ENCODE measurements around the gene LTB4R.

The LTB4R gene, protein sequence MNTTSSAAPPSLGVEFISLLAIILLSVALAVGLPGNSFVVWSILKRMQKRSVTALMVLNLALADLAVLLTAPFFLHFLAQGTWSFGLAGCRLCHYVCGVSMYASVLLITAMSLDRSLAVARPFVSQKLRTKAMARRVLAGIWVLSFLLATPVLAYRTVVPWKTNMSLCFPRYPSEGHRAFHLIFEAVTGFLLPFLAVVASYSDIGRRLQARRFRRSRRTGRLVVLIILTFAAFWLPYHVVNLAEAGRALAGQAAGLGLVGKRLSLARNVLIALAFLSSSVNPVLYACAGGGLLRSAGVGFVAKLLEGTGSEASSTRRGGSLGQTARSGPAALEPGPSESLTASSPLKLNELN

DNA sequence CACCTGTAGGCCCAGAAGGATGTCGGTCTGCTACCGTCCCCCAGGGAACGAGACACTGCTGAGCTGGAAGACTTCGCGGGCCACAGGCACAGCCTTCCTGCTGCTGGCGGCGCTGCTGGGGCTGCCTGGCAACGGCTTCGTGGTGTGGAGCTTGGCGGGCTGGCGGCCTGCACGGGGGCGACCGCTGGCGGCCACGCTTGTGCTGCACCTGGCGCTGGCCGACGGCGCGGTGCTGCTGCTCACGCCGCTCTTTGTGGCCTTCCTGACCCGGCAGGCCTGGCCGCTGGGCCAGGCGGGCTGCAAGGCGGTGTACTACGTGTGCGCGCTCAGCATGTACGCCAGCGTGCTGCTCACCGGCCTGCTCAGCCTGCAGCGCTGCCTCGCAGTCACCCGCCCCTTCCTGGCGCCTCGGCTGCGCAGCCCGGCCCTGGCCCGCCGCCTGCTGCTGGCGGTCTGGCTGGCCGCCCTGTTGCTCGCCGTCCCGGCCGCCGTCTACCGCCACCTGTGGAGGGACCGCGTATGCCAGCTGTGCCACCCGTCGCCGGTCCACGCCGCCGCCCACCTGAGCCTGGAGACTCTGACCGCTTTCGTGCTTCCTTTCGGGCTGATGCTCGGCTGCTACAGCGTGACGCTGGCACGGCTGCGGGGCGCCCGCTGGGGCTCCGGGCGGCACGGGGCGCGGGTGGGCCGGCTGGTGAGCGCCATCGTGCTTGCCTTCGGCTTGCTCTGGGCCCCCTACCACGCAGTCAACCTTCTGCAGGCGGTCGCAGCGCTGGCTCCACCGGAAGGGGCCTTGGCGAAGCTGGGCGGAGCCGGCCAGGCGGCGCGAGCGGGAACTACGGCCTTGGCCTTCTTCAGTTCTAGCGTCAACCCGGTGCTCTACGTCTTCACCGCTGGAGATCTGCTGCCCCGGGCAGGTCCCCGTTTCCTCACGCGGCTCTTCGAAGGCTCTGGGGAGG, at the start of gene LTB4R:
TSS of gene LTB4R (plus strand) at position 857 of the 959 bp plus-strand sequence. CDS start 4,150 bp downstream, outside the sequence.
- DNase-seq: no peak

- no peak for DNase-seq
These were observed 49.4 kb upstream of the LTB4R start for GRCh38 chr14:24261969-24262327.

DNA sequence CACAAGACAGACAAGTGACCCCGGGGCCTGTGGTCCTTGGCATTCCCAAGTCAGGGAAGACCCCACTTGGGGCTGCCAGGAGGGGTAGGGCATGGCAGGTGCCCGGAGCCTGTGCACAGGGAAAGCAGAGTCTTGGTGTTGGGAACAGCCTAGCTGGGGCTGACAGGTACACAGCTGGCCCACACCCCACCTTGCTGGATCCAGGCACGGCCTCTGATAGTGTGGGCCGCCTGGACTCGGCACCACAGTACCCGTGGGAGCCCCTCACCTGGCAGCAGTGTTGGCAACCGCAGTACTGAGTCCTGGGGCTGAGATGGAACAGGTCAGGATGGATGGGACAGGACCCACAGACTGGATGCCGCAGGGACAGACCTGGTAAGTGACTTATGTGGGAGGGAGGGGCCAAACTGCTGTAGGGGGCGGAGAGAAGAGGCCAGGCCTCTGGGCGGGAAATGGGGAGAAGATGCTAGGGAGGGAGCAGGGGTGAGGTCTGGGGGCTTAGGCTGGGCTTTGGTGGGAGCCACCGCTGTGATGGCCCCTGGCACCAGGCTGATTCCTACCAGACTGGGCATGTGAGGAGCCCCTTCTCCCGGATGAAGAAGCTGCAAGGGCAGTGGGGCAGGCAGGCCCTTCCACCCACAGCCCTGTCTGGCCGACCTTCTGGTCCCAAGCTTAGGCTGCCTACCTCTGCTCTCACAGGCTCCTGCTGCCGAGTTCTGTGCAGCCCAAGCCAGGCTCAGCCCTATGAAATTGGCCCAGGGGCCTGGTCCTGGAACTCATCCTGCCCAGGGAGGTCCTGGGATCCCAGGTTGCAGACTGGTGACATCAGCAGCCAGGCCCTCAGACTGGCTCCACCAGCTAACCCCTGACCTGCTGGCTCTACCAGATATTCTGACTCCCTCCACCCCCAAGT, 48.2 kb upstream of the LTB4R start, which contains the start of gene TGM1:
TSS of gene TGM1 (minus strand) at position 357 of the 913 bp plus-strand sequence. CDS start 825 bp downstream, outside the sequence.
- no peak for DNase-seq

GRCh38 chr14:24263848-24264247, 47.5 kb upstream of the LTB4R start:
- DNase-seq: no peak

DNA sequence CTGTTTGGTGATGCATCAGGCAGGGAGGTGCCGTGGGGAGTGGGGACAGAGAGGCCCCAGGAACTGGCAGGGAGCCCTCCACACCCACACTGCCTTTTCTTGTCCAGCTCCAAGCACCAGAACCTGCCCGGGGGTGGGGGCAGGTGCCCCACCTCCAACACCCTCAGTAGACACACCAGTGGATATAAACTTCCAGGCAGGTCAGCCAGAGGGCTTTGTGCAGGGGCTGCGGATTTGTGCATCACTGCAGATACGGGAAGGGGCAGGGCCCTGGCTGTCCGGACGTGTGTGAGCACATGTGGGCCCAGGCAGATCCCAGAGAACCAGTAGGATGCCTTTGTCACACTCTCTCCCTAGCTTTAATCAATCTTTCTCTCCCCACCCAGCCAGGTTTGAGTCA, 47.0 kb upstream of the LTB4R start:
- DNase-seq: no peak

- no peak for DNase-seq
These were observed 44.7 kb upstream of the LTB4R start for GRCh38 chr14:24266344-24267244.

- DNase-seq: no peak
These were observed 43.8 kb upstream of the LTB4R start for GRCh38 chr14:24267516-24267915.

GRCh38 chr14:24268225-24268624, 43.1 kb upstream of the LTB4R start:
- no peak for DNase-seq

DNA sequence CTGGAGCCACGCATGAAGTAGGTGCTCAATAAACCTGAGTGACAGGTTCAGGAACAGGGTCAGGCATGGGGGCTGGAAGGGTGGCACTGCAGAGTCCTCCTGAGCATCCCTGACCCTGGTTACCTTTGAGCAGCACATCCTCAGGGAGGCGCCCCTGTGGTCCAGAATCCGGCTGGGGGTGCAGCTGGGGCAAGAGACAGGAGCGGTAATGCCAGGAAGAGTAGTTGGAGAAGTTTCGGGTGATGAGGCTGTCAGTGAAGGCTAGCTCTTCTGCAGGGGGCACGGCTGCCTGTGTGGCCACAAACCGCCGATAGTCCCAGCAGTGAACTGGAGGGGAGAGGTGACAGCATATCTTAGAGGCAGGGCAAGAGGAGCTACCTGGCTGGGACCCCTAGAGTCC, 41.9 kb upstream of the LTB4R start:
- no peak for DNase-seq

DNA sequence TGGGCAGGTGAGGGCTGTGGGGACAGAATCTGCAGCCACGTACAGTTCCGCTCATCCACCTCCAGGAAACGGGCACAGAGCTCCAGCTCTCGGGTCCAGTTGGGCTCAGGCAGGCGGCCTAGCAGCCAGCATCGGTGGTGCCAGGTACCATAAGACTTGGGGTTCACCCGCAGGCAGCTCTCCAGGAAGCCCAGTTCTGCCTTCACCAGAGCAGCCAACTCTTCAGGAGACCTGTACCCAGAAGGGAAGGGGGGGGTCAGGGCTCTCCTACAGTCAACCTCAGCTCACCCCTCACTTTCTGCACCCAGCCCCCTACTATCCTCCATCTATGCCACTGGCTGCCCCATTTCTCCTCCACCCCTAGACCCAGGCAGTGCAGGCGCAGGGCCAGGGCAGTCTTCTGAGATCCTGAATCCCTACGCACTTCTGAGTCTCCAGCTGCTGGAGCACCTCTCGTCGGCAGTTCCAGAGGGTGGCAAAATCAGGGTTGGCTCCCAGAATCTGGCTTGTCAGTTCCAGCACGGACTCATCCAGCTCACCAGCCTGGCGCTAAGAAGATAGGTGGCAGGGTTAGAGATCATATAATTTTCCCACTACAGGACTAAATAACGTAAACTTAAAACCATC, 41.3 kb upstream of the LTB4R start:
- no peak for DNase-seq

DNA sequence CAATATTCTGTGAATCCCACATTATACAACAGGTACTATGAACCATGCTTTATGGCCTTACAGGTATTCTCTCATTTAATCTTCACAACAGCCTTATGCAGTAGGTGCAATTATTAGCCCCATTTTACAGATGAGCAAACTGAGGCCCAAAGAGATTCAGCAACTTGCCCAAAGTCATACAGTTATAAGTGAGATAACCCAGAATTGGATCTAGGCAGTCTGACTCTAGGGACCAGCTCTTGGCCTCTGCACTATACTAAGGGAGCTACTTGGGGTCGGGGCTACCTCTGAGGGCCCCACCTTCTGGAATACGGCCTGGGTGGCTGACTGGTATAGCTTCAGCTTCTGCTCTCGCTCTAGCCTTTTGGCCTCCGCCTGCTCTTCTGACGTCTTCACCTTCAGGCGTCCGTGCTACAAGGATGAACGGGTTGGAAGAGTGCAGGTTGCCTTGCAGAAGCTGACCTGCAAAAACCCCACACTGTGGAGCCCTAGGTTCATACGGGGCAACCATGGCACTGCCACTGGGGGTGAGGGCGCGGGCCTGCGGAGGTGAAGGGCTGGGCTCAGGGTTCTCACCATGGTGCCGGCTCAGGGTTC, 40.7 kb upstream of the LTB4R start:
- no peak for DNase-seq

- peak; percentile 69 for DNase-seq
These were observed 40.0 kb upstream of the LTB4R start, which contains the start of gene RABGGTA for GRCh38 chr14:24271134-24271833. RABGGTA (minus strand) TSS chr14:24271597; CDS start chr14:24271115, 482 bp downstream.

- no peak for DNase-seq
These were observed 39.5 kb upstream of the LTB4R start for GRCh38 chr14:24271834-24272263.

- DNase-seq: no peak
These were observed 38.8 kb upstream of the LTB4R start for GRCh38 chr14:24272467-24272866.

DNA sequence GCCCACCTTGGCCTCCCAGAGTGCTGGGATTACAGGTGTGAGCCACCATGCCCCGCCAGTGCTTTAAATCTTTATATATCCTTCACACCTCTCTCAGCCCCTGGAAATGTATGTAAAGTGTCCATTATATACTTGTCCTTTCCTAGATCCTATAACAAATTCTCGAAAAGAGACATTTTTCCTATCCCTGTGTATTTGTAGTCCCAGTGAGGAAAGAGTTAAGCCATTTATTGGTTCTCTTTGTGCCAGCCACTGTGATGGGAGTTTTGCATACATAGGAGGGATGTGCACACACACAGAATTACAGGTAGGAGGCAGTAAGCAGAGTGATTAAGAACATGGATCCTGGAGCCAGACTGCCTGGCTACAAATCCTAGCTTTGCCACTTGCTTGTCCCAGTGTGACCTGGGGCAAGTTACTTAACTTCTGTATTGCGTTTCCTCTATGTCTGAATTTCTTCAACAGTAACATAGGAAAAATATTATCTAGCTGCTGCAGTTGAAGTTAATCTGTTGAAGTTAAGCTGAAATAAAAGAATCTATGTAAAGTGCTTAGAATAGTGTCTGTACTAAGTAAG, 37.8 kb upstream of the LTB4R start:
- no peak for DNase-seq

- no peak for DNase-seq
These were observed 37.2 kb upstream of the LTB4R start for GRCh38 chr14:24274101-24274543.

DNA sequence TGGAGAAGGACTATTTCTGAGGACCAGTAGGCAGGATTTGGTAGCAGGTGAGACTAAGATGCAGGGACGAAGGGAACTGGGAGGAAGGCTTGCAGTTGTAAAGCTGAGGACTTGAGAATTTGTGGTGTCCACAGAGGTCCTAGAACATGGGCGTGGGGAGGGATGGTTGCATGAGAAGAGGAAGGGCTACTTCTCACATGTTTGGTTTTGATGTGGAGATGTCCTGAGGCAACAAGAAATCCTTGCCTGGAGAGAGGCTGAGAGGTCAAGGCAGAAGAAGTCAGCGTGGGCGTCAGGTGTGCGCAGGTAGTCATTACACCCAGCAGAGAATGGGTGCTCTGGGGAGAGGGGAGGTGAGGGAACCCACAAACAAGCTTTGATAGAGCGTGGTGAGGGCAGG, 34.2 kb upstream of the LTB4R start:
- DNase-seq: no peak

DNA sequence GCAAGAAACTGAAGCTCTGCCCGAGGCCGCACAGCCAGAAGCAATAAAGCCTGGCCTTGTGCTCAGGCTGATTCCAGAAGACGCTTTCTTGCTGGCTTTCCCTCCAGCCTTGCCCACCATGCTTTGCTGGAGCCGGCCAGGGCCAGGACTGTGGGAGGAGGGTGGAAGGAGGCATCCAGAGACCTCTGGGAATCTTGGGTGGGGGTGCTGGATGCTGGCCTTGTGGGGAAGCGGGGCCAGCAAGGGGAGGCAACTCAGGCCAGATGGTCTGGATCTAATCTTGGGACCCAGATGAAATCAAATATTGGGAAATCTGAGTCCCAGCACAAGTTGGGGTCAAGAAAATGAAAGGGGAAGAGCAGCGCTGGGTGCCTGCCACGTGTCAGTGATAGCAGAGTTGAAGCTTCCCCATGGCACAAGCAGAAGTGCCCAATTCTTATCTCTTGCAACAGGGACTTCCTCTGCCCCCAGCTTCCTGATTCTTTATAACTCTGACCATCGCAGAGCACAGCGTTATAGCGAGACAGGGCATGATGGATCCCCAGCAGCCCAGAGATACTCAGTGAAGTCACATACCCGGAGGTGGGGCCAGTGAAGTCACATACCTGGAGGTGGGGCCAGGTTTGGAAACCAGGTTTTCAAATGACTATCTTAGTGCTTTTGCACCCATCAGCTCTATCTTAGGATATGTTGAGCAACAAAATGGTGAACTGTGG, 33.5 kb upstream of the LTB4R start:
- no peak for DNase-seq

DNA sequence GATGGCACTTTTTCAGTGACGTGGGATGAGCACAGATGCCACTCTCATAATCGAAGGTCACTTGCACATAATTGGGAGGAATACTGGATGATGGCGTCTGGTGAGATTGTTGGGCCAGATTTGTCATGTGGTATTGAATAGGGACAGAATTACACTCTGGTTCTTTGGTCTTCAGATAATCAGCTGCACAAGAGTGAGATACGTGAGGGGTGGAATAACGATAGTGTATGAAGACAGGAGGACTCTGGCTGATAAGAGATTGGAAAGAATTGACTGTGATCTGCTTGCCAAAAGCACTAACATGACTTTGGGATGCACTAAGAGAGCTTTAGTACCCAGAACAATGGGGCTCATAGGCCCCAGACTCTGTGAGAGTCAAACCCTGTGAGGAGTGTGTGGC, 32.9 kb upstream of the LTB4R start:
- no peak for DNase-seq

All from NCI-H187 treated with DMSO at 0.1 percent for 48 hours (cell line).